HEK293 (cell line): Measurements from ENCODE around the gene TLE3.

Experiments
- CTCF ChIA-PET: fragments of 350-600 bp; formaldehyde crosslinking; extraction: SDS; loops from one replicate; lab custom pipeline; 2021; ENCODE audit warnings: antibody characterized with exemption; lab: Yijun Ruan, JAX
- POLR2A ChIA-PET: fragments of 300-600 bp; formaldehyde crosslinking; extraction: SDS; loops from one replicate; lab custom pipeline; 2020; ENCODE audit warnings: antibody characterized with exemption, inconsistent platforms; lab: Yijun Ruan, JAX
- H3K27ac ChIP-seq: fragments of 200-500 bp; sonication (Bioruptor generic); 2 replicates; pipeline ENCODE4 v1.5.1; 2014; ENCODE audit warnings: low read depth, low read length, control low read depth, inconsistent platforms; ENCODE audit errors: extremely low read depth
- H3K36me3 ChIP-seq, 2 experiments: fragments of 200-500 bp in 1 of 2; sonication (Bioruptor generic) in 1 of 2; 1 replicate in 1 of 2; 2 replicates in 1 of 2; pipeline ENCODE4 v1.5.1; 2014 to 2017; ENCODE audit warnings: inconsistent platforms in 2 of 2, low read length in 2 of 2; ENCODE audit not compliant: control insufficient read depth in 2 of 2, insufficient read depth in 1 of 2
- H3K4me1 ChIP-seq: fragments of 200-500 bp; sonication (Bioruptor generic); 2 replicates; pipeline ENCODE4 v1.5.1; 2014; ENCODE audit warnings: mild to moderate bottlenecking, low read length, inconsistent platforms; ENCODE audit not compliant: control insufficient read depth, insufficient read depth
- H3K4me3 ChIP-seq: 2 replicates; pipeline ENCODE4 v1.5.1; 2011; ENCODE audit warnings: low read depth, mild to moderate bottlenecking, control low read depth, low read length, moderate library complexity
- H3K9me3 ChIP-seq: fragments of 200-500 bp; sonication (Bioruptor generic); 2 replicates; pipeline ENCODE4 v1.5.1; 2014; ENCODE audit warnings: low read depth, low read length, inconsistent platforms; ENCODE audit not compliant: control insufficient read depth, insufficient read depth
- BCL11A ChIP-seq: fragments of 450-650 bp; formaldehyde crosslinking; IDR thresholded peaks from 2 replicates; pipeline ENCODE4 v1.5.1; 2016; ENCODE audit warnings: low read depth, missing biosample characterization, missing genetic modification characterization
- KLF1 ChIP-seq: fragments of 450-650 bp; formaldehyde crosslinking; IDR thresholded peaks from 2 replicates; pipeline ENCODE4 v1.5.1; 2016; ENCODE audit warnings: missing biosample characterization, missing genetic modification characterization
- MZF1 ChIP-seq: fragments of 450-650 bp; formaldehyde crosslinking; IDR thresholded peaks from 2 replicates; pipeline ENCODE4 v1.5.1; 2017; ENCODE audit warnings: missing biosample characterization, missing genetic modification characterization, borderline replicate concordance
- WT1 ChIP-seq: fragments of 450-650 bp; formaldehyde crosslinking; IDR thresholded peaks from 2 replicates; pipeline ENCODE4 v1.5.1; 2016; ENCODE audit warnings: missing biosample characterization, missing genetic modification characterization
- YY1 ChIP-seq: fragments of 450-650 bp; formaldehyde crosslinking; IDR thresholded peaks from 2 replicates; pipeline ENCODE4 v1.5.1; 2018; ENCODE audit warnings: missing biosample characterization, missing genetic modification characterization
- ZEB2 ChIP-seq: fragments of 450-650 bp; formaldehyde crosslinking; IDR thresholded peaks from 2 replicates; pipeline ENCODE4 v1.5.1; 2016; ENCODE audit warnings: missing biosample characterization, missing genetic modification characterization
- ZFP69B ChIP-seq: fragments of 450-650 bp; formaldehyde crosslinking; IDR thresholded peaks from 2 replicates; pipeline ENCODE4 v1.5.1; 2016; ENCODE audit warnings: missing biosample characterization, missing genetic modification characterization
- ZIC2 ChIP-seq: fragments of 450-650 bp; formaldehyde crosslinking; IDR thresholded peaks from 2 replicates; pipeline ENCODE4 v1.5.1; 2016; ENCODE audit warnings: missing biosample characterization, missing genetic modification characterization
- ZNF114 ChIP-seq: fragments of 450-650 bp; formaldehyde crosslinking; IDR thresholded peaks from 2 replicates; pipeline ENCODE4 v1.5.0; 2017; ENCODE audit warnings: missing biosample characterization, missing genetic modification characterization
- ZNF248 ChIP-seq: fragments of 450-650 bp; formaldehyde crosslinking; IDR thresholded peaks from 2 replicates; pipeline ENCODE4 v1.5.1; 2017; ENCODE audit warnings: missing biosample characterization, missing genetic modification characterization
- ZNF514 ChIP-seq: fragments of 450-650 bp; formaldehyde crosslinking; IDR thresholded peaks from 2 replicates; pipeline ENCODE4 v1.5.1; 2016; ENCODE audit warnings: missing biosample characterization, missing genetic modification characterization
- ZNF571 ChIP-seq: fragments of 450-650 bp; formaldehyde crosslinking; IDR thresholded peaks from 2 replicates; pipeline ENCODE4 v1.5.0; 2017; ENCODE audit warnings: missing biosample characterization, missing genetic modification characterization
- ZNF585B ChIP-seq: fragments of 450-650 bp; formaldehyde crosslinking; IDR thresholded peaks from 2 replicates; pipeline ENCODE4 v1.5.1; 2016; ENCODE audit warnings: missing biosample characterization, missing genetic modification characterization
- ZNF777 ChIP-seq: fragments of 450-650 bp; formaldehyde crosslinking; IDR thresholded peaks from 2 replicates; pipeline ENCODE4 v1.5.1; 2017; ENCODE audit warnings: missing biosample characterization, missing genetic modification characterization, borderline replicate concordance
- ZXDB ChIP-seq: fragments of 450-650 bp; formaldehyde crosslinking; IDR thresholded peaks from 2 replicates; pipeline ENCODE4 v1.5.1; 2016; ENCODE audit warnings: missing biosample characterization, missing genetic modification characterization
- TF ChIP-seq, protein P1 (sequence below): fragments of 450-650 bp; formaldehyde crosslinking; IDR thresholded peaks from 2 replicates; pipeline ENCODE4 v1.5.1; 2016; ENCODE audit warnings: missing biosample characterization, missing genetic modification characterization
- TF ChIP-seq, protein P2 (sequence below): fragments of 450-650 bp; formaldehyde crosslinking; IDR thresholded peaks from 2 replicates; pipeline ENCODE4 v1.5.1; 2016; ENCODE audit warnings: missing biosample characterization, missing genetic modification characterization
- TF ChIP-seq, protein P3 (sequence below): fragments of 450-650 bp; IDR thresholded peaks from 2 replicates; pipeline ENCODE4 v1.5.1; 2018; ENCODE audit warnings: missing biosample characterization, missing genetic modification characterization
- TF ChIP-seq, protein P4 (sequence below): IDR thresholded peaks from 2 replicates; pipeline ENCODE4 v1.6.1; 2011; ENCODE audit warnings: mild to moderate bottlenecking, low read depth, low read length, borderline replicate concordance

Gene TLE3

DNA sequence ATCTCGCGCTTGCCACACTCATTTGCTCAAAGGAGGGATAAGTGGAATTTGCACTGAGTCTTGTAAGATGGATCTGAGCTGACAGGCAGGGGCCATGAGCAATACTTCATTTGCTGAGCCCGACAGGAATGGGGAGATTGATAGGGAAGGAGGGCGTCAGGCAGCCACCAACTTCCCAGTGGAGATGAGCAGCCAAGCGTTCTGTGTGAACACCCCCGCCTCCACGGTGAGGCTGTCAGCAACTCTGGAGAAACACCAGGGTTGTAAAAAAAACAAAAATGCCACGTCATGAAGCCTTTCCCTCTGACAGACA lies 36.8 kb downstream of the TLE3 start:
- Histone ChIP-seq H3K4me1 (peaks cover 34% of the 10 kb centered on the region), H3K9me3 (no peaks in the 10 kb centered on the region)
- TF ChIP-seq ZNF514 (tag by site-specific recombination) (no peak), ZXDB (no peak), ZNF571 (tag by site-specific recombination) (no peak), ZNF248 (tag by site-specific recombination) (no peak), ZIC2 (tag by site-specific recombination) (no peak), ZNF777 (tag by site-specific recombination) (no peak), ZNF114 (tag by site-specific recombination) (no peak), YY1 (tag by site-specific recombination) (no peak)
- TF ChIP-seq, protein P1, sequence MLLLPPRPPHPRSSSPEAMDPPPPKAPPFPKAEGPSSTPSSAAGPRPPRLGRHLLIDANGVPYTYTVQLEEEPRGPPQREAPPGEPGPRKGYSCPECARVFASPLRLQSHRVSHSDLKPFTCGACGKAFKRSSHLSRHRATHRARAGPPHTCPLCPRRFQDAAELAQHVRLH (tag by site-specific recombination) = no peak
- TF ChIP-seq, all 188 proteins: peak for 0
- Histone ChIP-seq H3K36me3 (peaks cover 45 to 94% of the 10 kb centered on the region in 2 experiments), H3K27ac (no peak overlapping the region), H3K4me3 (no peak overlapping the region)
- ChIA-PET POLR2A (no interaction called here), CTCF (interaction anchor here (0.9 to 1.7 kb wide), 3 partner anchors 332 to 538 kb away, joined by 3 to 4 read pairs (median 3); no protein-coding TSS in a partner anchor)

DNA sequence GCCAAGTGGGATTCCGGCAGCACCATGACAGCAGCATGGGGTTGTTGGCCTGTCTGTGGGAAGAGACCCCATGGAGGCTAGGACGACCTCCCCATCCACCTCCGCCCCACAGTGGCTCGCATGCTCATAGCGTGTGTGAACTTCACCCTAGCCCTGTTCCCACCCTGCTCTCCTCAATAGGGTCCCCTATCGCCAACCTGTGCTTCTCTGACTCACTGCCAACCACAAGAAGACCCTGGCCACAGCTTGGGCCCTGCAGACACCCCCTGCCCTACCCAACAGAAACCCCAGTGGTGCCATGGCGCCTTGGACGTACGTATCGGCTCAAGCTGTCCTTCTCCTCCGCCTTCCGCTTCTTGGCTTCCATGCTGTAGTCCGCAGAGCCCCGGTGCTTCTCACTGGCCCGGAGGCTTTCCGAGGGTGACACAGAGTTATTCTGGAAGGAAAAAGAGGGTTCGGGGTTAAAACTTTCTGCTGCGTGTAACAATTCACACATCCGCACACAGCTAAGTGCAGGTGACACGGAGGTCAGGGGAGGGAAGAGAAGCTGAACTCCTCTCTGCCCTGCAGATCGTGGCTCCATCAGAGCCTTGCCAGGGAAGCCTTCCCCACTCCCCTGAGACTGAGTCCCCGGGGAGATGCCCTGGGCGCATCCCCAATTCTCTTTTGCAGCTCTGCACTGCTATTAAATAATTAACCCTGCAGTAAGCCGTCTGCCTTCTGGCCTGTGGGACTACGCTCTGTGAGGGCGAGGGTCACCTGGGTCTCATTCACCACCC lies 37.3 kb downstream of the TLE3 start:
- H3K36me3 ChIP-seq = peaks cover 47 to 94% of the 10 kb centered on the region in 2 experiments
- H3K9me3 ChIP-seq = no peaks in the 10 kb centered on the region
- no peak overlapping the region for H3K4me3 ChIP-seq
- ChIA-PET POLR2A (interaction anchor here (0.6 kb wide), 1 partner anchor 12 kb away, joined by 4 read pairs; no protein-coding TSS in a partner anchor), CTCF (interaction anchor here (1.7 kb wide), 1 partner anchor 538 kb away, joined by 3 read pairs; no protein-coding TSS in a partner anchor)
- peaks cover 34% of the 10 kb centered on the region for H3K4me1 ChIP-seq
- H3K27ac ChIP-seq = no peak overlapping the region
- TF ChIP-seq ZFP69B (tag by site-specific recombination) (no peak), ZXDB (no peak), WT1 (tag by site-specific recombination) (no peak), KLF1 (tag by site-specific recombination) (no peak), BCL11A (no peak), MZF1 (no peak), ZNF585B (no peak), ZEB2 (tag by site-specific recombination) (no peak)
- TF ChIP-seq, protein P2, sequence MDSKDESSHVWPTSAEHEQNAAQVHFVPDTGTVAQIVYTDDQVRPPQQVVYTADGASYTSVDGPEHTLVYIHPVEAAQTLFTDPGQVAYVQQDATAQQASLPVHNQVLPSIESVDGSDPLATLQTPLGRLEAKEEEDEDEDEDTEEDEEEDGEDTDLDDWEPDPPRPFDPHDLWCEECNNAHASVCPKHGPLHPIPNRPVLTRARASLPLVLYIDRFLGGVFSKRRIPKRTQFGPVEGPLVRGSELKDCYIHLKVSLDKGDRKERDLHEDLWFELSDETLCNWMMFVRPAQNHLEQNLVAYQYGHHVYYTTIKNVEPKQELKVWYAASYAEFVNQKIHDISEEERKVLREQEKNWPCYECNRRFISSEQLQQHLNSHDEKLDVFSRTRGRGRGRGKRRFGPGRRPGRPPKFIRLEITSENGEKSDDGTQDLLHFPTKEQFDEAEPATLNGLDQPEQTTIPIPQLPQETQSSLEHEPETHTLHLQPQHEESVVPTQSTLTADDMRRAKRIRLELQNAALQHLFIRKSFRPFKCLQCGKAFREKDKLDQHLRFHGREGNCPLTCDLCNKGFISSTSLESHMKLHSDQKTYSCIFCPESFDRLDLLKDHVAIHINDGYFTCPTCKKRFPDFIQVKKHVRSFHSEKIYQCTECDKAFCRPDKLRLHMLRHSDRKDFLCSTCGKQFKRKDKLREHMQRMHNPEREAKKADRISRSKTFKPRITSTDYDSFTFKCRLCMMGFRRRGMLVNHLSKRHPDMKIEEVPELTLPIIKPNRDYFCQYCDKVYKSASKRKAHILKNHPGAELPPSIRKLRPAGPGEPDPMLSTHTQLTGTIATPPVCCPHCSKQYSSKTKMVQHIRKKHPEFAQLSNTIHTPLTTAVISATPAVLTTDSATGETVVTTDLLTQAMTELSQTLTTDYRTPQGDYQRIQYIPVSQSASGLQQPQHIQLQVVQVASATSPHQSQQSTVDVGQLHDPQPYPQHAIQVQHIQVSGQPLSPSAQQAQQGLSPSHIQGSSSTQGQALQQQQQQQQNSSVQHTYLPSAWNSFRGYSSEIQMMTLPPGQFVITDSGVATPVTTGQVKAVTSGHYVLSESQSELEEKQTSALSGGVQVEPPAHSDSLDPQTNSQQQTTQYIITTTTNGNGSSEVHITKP (tag by site-specific recombination) = no peak
- TF ChIP-seq, protein P3, sequence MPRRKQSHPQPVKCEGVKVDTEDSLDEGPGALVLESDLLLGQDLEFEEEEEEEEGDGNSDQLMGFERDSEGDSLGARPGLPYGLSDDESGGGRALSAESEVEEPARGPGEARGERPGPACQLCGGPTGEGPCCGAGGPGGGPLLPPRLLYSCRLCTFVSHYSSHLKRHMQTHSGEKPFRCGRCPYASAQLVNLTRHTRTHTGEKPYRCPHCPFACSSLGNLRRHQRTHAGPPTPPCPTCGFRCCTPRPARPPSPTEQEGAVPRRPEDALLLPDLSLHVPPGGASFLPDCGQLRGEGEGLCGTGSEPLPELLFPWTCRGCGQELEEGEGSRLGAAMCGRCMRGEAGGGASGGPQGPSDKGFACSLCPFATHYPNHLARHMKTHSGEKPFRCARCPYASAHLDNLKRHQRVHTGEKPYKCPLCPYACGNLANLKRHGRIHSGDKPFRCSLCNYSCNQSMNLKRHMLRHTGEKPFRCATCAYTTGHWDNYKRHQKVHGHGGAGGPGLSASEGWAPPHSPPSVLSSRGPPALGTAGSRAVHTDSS (tag by site-specific recombination) = no peak
- TF ChIP-seq, protein P4, sequence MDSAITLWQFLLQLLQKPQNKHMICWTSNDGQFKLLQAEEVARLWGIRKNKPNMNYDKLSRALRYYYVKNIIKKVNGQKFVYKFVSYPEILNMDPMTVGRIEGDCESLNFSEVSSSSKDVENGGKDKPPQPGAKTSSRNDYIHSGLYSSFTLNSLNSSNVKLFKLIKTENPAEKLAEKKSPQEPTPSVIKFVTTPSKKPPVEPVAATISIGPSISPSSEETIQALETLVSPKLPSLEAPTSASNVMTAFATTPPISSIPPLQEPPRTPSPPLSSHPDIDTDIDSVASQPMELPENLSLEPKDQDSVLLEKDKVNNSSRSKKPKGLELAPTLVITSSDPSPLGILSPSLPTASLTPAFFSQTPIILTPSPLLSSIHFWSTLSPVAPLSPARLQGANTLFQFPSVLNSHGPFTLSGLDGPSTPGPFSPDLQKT = no peak
